GM19035 (cell line): Measurements from ENCODE around the gene TEAD3.
"Not testable (repeated sequence)": the region's sequence is repeated elsewhere in the genome, so short reads cannot be mapped to it uniquely, and the experiment has no call there.

Experiments used
- ATAC-seq: cut with Tn5 transposase; IDR thresholded peaks from one replicate; pipeline ENCODE4 v1.9.1; 2021; ENCODE audit not compliant: unreplicated experiment

Gene TEAD3

DNA sequence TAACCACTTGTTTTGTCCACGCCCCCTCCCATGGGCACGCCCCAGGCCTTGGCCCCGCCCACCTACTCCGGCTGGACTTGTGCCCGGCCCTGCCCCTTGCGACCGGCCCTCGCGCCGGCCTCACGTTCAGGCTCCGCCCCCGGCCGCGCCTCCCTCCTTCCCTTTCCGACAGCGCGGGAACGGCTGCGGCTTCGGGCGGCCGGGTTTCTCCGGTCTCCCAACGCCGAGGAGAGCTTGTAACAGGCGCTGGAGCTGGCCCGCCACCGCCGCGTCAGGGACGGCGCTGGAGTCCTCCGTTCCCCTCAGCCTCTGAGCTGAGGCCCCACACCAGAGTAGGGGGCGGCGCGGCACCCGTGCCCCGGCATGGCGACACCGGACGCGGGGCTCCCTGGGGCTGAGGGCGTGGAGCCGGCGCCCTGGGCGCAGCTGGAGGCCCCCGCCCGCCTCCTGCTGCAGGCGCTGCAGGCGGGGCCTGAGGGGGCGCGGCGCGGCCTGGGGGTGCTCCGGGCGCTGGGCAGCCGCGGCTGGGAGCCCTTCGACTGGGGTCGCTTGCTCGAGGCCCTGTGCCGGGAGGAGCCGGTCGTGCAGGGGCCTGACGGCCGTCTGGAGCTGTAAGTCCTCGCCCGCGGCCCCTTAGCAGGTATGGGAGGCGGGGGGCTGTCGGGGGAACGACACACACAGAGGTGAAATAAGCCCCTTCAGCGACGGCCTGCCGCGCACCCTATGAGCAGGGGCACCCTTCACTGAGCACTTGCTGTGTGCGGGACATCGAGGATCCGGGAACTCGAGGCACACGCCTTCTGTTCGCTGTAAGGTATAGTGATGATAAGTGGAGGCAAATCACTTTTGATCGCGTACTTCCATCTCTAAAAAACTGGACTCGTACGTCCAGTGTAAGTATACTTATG is 44.4 kb downstream of the TEAD3 start, which contains the start of gene FANCE:
Gene FANCE (plus strand): TSS at position 156 of the 908 bp plus-strand sequence. CDS start 208 bp downstream, at position 364.
- ATAC-seq, result peak; percentile 95

GRCh38 chr6:35451354-35452182 is 45.3 kb downstream of the TEAD3 start:
- no peak for ATAC-seq

- ATAC-seq, result no peak
Observed at GRCh38 chr6:35449287-35449881, 47.5 kb downstream of the TEAD3 start.

DNA sequence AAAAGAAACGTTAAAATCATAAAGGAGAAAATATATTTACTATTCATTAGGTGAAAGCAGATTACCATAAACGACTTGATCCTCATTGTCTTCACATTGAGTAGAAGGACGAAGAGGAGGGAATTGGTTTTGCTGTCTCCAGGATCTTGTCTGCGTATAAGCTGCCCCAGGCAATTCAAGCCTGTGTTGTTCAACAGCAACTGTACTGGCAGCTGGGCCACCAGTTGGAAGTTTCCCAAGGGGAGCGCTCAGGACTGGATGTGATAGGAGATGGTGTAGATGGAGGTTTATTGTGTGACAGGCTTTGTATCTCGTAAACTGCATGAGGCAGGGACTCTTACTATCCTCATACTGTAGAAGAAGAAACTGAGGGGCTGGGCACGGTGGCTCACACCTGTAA is 48.7 kb downstream of the TEAD3 start:
- ATAC-seq, result no peak

GRCh38 chr6:35445691-35446090 is 51.2 kb downstream of the TEAD3 start:
- no peak for ATAC-seq

DNA sequence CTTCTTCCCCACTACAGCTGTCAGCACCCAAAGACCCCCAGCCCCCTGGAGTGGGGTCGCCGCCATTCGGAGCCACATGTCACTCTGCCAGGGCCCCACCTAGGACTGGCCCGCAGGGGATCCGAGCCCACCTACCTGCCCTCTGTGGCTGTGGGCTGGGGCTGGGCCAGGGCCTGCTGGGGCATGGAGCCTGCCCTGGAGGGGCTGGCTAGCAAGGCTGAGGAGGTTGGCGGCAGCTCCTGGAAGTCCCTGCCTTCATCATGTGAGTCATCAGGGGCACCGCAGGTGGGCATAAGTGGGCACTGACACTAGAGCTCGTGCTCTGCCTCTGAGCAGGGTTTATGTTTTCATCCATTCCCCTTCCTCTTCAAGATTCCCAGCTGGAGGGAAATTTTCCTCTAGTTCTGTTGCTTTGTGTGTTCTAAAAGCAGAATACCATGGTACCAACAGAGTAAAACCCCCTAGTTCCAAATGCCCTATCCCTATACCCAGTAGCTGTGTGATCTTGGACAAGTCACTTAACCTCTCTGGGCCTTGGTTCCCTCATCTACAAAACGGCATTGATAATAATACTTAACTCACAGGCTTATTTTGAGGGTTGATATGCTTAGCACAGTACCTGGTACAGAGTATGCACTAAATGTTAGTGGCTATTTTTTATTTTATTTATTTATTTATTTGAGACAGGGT is 53.4 kb downstream of the TEAD3 start:
- no peak for ATAC-seq

GRCh38 chr6:35442693-35443092 is 54.2 kb downstream of the TEAD3 start:
- no peak for ATAC-seq

DNA sequence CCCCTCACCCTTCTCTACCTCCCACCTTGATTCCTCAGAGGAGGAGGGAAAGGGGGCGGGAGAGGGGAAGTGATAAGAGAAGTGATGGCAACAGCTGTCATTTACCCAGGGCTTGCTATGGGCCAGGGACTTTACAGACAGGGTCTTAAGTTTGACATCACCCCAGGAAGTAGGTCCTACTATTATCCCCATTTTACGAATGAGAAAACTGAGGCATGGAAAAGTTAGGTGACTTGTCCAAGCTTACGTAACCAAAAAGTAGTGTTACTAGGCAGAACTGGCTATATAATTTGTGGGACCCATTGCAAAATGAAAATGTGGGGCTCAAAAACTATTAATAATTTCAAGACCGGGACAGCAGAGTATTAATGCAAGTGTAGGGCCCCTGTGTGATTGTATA is 55.2 kb downstream of the TEAD3 start:
- no peak for ATAC-seq

- no peak for ATAC-seq
Observed at GRCh38 chr6:35441205-35441604, 55.7 kb downstream of the TEAD3 start.

DNA sequence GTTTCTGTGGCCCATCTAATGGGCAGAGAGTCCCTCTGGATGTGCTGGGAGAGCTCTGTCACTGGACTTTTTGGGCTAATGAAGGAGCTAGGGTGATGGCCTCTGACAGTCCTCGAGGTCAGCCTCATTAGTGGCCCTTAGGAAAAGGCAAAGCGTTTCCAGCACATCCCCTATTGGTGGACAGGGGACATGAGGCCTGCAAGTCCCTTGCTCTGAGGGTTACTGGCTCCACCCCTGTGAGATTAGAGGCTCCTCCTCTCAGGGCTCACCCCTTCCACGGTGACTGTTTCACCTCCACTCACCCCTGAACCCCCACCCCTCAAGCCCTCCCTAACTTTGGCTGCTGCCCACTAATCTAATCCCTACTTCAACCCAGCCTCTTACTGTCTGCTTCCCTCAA is 57.6 kb downstream of the TEAD3 start:
- no peak for ATAC-seq

DNA sequence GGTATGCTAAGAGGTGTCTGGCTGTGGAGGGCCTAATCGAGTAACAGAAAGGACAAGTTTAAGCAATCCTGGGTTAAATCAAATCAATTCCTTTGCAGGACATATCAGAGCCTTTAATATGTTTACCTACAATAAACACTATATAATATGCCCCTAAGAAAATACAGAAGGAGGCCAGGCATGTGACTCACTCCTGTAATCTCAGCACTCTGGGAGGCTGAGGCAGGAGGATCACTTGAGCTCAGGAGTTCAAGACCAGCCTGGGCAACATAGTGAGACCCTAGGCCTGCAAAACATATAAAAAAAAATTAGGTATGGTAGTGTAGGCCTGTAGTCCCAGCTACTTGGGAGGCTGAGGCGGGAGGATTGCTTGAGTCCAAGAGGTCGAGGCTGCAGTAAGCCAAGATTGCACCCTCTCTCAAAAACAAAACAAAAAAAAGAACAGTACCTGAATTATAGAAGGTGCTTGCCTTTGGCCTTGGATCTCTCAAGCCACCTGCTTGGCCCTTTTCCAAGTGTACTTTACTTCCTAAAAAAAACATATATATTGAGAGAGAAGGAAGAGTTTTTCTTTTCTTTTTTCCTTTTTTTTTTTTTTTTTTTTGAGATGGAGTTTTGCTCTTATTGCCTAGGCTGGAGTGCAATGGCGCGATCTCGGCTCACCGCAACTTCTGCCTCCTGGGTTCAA is 58.4 kb downstream of the TEAD3 start:
- not testable (repeated sequence) for ATAC-seq

DNA sequence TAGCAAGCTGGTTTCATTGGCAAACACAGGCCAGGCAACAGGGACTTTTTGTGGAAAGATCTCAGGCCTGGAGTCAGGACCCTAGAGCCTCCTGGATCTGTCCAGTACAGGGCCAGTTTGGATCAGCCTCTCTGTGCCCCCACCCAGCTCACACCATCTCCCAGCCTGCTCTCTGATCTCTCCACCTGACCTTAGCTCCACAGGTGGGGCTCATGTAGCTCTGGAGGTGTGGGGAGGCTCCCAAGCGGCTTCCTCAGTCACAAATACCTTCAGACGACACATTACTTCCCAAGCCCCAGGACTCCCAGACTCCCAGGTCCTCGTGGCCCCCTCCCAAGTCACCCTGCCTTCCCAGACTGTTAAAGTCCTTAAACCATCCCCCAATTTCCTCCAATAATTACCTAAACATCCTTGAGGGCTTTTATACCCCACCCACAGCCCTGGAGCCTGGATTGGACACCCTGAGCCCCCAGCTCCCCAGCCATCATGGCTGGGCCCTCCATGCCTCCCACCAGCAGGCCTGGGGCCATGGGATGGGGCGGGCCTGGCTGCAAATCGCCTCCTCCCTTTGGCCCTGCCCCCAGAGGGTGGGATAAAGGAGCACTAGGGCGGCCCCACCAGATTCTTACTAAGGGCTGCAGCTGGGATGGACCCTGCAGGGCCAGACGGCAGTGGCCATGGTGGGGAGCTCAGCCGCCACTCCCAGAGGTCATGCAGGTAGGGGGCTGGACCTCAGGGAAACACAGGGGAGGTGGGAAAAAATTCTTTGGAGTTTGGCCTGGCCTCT is 60.6 kb downstream of the TEAD3 start:
- no peak for ATAC-seq

DNA sequence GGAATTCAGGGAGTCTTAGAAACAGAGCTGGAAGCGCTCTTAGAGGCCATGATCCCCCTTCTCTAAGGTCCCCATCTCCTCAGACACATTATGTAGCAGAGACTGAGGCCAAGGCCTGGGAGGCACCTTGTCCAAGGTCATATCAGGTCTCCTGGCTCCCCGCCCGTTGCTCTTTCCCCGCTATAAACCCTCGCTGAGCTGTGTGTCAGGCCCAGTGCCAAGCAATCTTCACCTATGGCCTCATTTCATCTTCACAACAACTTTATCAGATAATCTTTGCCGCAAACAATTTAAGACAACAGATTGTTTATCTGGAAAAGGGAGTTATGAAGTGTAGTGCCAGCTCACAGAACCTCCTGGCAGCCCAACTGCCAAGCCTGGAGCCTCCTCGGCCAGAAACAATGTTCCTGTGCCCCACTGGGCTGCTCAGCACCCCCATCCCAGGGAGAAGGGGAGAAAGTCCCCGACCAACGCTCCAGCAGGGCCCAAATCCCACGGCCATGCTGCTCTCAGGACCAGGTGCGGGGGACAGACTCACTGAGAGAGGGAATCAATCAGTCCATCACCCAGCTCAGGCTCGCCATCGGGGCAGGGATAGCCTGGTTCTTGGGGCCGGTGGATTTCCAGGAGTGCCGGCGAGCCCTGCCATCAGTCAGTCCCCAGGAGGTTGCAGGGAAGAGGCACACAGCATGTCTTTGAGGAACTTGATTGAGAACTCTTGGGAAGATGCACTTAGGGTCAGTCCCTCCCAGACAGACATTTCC is 61.6 kb downstream of the TEAD3 start:
- ATAC-seq, result no peak

- ATAC-seq, result not testable (repeated sequence)
Observed at GRCh38 chr6:35432702-35433101, 64.2 kb downstream of the TEAD3 start.

GRCh38 chr6:35432291-35432690 is 64.6 kb downstream of the TEAD3 start:
- no peak for ATAC-seq

DNA sequence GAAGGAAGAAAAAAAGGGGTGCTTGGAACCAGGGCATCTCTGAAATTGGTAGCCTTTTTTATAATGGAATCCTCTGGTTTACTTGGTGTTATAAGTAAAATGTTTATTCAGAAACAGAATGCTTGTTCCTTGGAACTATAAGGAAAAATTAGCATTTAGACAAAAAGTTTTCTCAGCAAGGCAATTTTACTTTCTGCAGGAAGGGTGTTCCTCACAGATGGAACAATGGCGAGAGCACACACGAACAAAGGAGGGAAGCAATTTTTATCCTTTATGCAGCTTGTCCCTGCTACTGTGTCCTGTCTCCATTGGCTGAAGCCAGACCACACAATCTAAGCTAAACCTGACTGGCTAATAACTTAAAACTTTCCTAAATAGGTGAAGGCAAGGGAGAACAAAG is 67.4 kb downstream of the TEAD3 start:
- ATAC-seq, result no peak

GRCh38 chr6:35428421-35429149 is 68.3 kb downstream of the TEAD3 start:
- no peak for ATAC-seq

GRCh38 chr6:35427851-35428321 is 69.0 kb downstream of the TEAD3 start:
- no peak for ATAC-seq
